Measurements from ENCODE around the gene ZFYVE9. TPM values are rescaled to one million over a fixed set of nuclear protein-coding genes. Genes with fewer than 3 reads are reported as not detected.
"Not testable (repeated sequence)": the region's sequence is repeated elsewhere in the genome, so short reads cannot be mapped to it uniquely, and the experiment has no call there.

ZFYVE9 gene
- total and polyA plus RNA-seq, 2 experiments from 2014 or later: 5.4 to 27.3 TPM

GRCh38 chr1:52168373-52169080, 26.6 kb downstream of the ZFYVE9 start:
- no peak overlapping the region for H3K27ac Mint-ChIP-seq
- peaks cover 17% of the 10 kb centered on the region; the same call in 2 of the 3 replicates for H3K9me3 Mint-ChIP-seq
- H3K4me3 ChIP-seq: no peak overlapping the region

GRCh38 chr1:52171149-52171548, 29.3 kb downstream of the ZFYVE9 start:
- not testable (repeated sequence) for H2AFZ ChIP-seq; H3K4me1 ChIP-seq (ENCODE audit: insufficient read depth); DNase-seq (ENCODE audit: low spot score); H4K20me1 ChIP-seq (replicated peaks; ENCODE audit: insufficient read depth); H3F3A ChIP-seq (replicated peaks; ENCODE audit: low read depth); H3K27me3 Mint-ChIP-seq (ENCODE audit: insufficient read depth, low read depth, poor library complexity); H3K36me3 ChIP-seq (ENCODE audit: insufficient read depth); H3K4me3 ChIP-seq; H3K27me3 ChIP-seq (ENCODE audit: insufficient read depth); H3K4me3 Mint-ChIP-seq; H3K27ac ChIP-seq (ENCODE audit: low read depth); H3K9me2 ChIP-seq (ENCODE audit: insufficient read depth); ATAC-seq; H3K4me2 ChIP-seq; H3K27ac Mint-ChIP-seq; H3K4me1 Mint-ChIP-seq
- Mint-ChIP-seq H3K9me3 (peaks cover 29% of the 10 kb centered on the region), H3K36me3 (ENCODE audit: low read depth) (peaks cover 22% of the 10 kb centered on the region)
- peaks cover 40% of the 10 kb centered on the region for H3K79me2 ChIP-seq (replicated peaks; ENCODE audit: insufficient read depth)

More at GRCh38 chr1:52168373-52169080, 26.6 kb downstream of the ZFYVE9 start:
- Mint-ChIP-seq H3K4me1 (no peaks in the 10 kb centered on the region), H3K27me3 (ENCODE audit: insufficient read depth, low read depth, poor library complexity) (peaks cover 1% of the 10 kb centered on the region), H3K36me3 (ENCODE audit: low read depth) (peaks cover 12% of the 10 kb centered on the region; the same call in 2 of the 3 replicates), H3K4me3 (no peak overlapping the region)
- H3K4me1 ChIP-seq (ENCODE audit: insufficient read depth): no peaks in the 10 kb centered on the region
- H3K79me2 ChIP-seq (replicated peaks; ENCODE audit: insufficient read depth): peaks cover 36% of the 10 kb centered on the region
- ATAC-seq (no peak), DNase-seq (ENCODE audit: low spot score) (no peak)
- no peaks in the 10 kb centered on the region for H3F3A ChIP-seq (replicated peaks; ENCODE audit: low read depth)
- no peak overlapping the region for H2AFZ ChIP-seq
- no peaks in the 10 kb centered on the region for H3K27me3 ChIP-seq (ENCODE audit: insufficient read depth)
- no peaks in the 10 kb centered on the region; the same call in 1 of the 2 replicates for H4K20me1 ChIP-seq (replicated peaks; ENCODE audit: insufficient read depth)
- H3K36me3 ChIP-seq (ENCODE audit: insufficient read depth): no peaks in the 10 kb centered on the region
- TF ChIP-seq ETS1 (IDR thresholded peaks at IDR 0.05): no peak
- no peak for TF ChIP-seq EZH2phosphoT487 (IDR thresholded peaks at IDR 0.05; ENCODE audit: unreplicated experiment)
- TF ChIP-seq CREB1 (CRISPR knock-in tag; IDR thresholded peaks at IDR 0.05; ENCODE audit: low read depth): no peak
- no peak overlapping the region for H3K4me2 ChIP-seq
- H3K9me2 ChIP-seq (ENCODE audit: insufficient read depth): 0 out of 2 replicates have a peak, but pooled peaks cover 3% of the 10 kb centered on the region
- H3K27ac ChIP-seq (ENCODE audit: low read depth): no peak overlapping the region

DNA sequence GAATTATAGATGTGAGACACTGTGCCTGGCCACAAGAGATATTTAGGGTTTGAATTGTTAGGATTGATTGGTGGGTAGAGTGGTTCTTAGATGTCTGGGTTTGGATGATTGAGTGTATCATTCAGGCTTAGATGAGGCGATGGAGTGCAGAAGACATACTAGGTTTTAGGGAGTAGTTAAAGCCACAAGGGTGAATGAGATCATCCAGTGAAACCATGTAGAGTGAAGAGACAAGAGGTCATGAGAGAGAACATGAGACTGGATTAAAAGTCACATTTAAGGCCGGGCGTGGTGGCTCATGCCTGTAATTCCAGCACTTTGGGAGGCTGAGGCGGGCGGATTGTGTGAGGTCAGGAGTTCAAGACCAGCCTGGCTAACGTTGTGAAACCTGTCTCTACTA, 37.2 kb downstream of the ZFYVE9 start:
- H3K27ac ChIP-seq (ENCODE audit: low read depth): no peak overlapping the region
- Mint-ChIP-seq H3K4me1 (no peaks in the 10 kb centered on the region), H3K36me3 (ENCODE audit: low read depth) (peaks cover 55% of the 10 kb centered on the region), H3K4me3 (no peak overlapping the region), H3K27ac (no peak overlapping the region), H3K27me3 (ENCODE audit: insufficient read depth, low read depth, poor library complexity) (no peaks in the 10 kb centered on the region), H3K9me3 (peaks cover 61% of the 10 kb centered on the region)
- peaks cover 10% of the 10 kb centered on the region; the same call in 1 of the 2 replicates for H3K79me2 ChIP-seq (replicated peaks; ENCODE audit: insufficient read depth)
- DNase-seq (ENCODE audit: low spot score) (no peak), ATAC-seq (no peak)
- H3K27me3 ChIP-seq (ENCODE audit: insufficient read depth): no peaks in the 10 kb centered on the region
- H3K4me3 ChIP-seq: no peak overlapping the region
- no peaks in the 10 kb centered on the region for H4K20me1 ChIP-seq (replicated peaks; ENCODE audit: insufficient read depth)
- H3K36me3 ChIP-seq (ENCODE audit: insufficient read depth): no peaks in the 10 kb centered on the region; the same call in 1 of the 2 replicates
- no peaks in the 10 kb centered on the region for H3K4me1 ChIP-seq (ENCODE audit: insufficient read depth)
- H2AFZ ChIP-seq: no peak overlapping the region
- H3K9me2 ChIP-seq (ENCODE audit: insufficient read depth): no peaks in the 10 kb centered on the region
- H3K4me2 ChIP-seq: no peak overlapping the region
- no peaks in the 10 kb centered on the region for H3F3A ChIP-seq (replicated peaks; ENCODE audit: low read depth)
- no peak for TF ChIP-seq JUNB (IDR thresholded peaks at IDR 0.05; ENCODE audit: unreplicated experiment)
- no peak for TF ChIP-seq ZNF462 (CRISPR knock-in tag; IDR thresholded peaks at IDR 0.05)

All from GM23338 (cell line).